ENCODE measurements around the gene SDHAF2. TPM values are rescaled to one million over a fixed set of nuclear protein-coding genes. Genes with fewer than 3 reads are reported as not detected.

Gene SDHAF2
- total and polyA plus RNA-seq, 9 of the 15 experiments (the other 6 are each of a cell fraction or from before 2014, with no cell fraction given) = 21.2 to 144 (median 40.4) TPM

GRCh38 chr11:61425367-61426131 lies 4.4 kb upstream of the SDHAF2 start (continued):
- TF ChIP-seq ZNF449 (CRISPR knock-in tag; IDR thresholded peaks at IDR 0.05) (no peak), CEBPG (CRISPR knock-in tag; IDR thresholded peaks at IDR 0.05) (no peak), CEBPG (tag; conservative IDR thresholded peaks at IDR 0.05 in 1 of 2, IDR thresholded peaks at IDR 0.05 in 1 of 2) (no peak), POLR2B (IDR thresholded peaks at IDR 0.05; ENCODE audit: low read depth, partially characterized antibody) (no peak), GABPB2 (CRISPR knock-in tag; conservative IDR thresholded peaks at IDR 0.05) (no peak)
- TF ChIP-seq, protein P1, sequence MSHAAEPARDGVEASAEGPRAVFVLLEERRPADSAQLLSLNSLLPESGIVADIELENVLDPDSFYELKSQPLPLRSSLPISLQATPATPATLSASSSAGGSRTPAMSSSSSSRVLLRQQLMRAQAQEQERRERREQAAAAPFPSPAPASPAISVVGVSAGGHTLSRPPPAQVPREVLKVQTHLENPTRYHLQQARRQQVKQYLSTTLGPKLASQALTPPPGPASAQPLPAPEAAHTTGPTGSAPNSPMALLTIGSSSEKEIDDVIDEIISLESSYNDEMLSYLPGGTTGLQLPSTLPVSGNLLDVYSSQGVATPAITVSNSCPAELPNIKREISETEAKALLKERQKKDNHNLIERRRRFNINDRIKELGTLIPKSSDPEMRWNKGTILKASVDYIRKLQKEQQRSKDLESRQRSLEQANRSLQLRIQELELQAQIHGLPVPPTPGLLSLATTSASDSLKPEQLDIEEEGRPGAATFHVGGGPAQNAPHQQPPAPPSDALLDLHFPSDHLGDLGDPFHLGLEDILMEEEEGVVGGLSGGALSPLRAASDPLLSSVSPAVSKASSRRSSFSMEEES (CRISPR knock-in tag; IDR thresholded peaks at IDR 0.05) = no peak
